NCI-H1417 treated with DMSO at 0.1 percent for 48 hours (cell line): ENCODE results near the gene TMPRSS6.

Experiments used
- DNase-seq: peaks from one replicate; lab custom pipeline; 2025; lab: John Stamatoyannopoulos, UW

The TMPRSS6 gene

DNA sequence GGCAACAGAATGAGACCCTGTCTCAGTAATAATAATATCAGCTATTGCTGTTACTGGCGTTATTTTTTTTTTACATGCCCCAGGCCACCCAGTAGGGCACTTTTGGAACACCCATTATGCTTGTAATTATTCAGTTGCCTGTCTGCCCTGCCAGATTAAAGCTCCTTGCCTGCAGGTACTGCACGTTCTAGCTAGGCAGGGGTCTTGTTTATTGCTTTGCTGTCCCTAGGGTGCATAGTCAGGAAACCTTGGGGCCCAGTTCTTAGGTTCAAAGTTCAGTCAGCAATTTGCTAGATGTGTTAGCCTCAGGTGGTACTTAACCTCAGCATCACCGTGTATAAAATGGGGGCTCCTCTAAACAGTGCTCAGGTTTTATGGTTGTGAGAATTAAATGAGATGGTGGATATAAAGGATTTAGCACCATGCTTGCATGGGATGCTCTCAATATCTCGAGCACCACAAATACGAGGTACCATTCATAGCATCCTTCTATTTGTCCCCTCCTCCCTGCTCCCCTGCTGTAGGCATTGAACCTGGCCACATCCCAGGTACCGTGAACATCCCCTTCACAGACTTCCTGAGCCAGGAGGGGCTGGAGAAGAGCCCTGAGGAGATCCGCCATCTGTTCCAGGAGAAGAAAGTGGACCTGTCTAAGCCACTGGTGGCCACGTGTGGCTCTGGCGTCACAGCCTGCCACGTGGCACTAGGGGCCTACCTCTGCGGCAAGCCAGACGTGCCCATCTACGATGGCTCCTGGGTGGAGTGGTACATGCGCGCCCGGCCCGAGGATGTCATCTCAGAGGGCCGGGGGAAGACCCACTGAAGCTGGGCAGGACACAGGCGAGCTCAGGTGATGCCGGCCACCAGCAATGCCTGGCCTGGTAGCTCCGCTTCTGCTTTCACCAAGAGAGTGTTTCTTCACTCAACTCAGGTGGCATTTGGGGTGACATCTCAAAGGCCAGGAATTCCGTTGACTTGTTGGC lies 80.5 kb downstream of the TMPRSS6 start:
- DNase-seq, result no peak

- DNase-seq, result no peak
Measured at GRCh38 chr22:37027556-37027955, 82.0 kb downstream of the TMPRSS6 start.

DNA sequence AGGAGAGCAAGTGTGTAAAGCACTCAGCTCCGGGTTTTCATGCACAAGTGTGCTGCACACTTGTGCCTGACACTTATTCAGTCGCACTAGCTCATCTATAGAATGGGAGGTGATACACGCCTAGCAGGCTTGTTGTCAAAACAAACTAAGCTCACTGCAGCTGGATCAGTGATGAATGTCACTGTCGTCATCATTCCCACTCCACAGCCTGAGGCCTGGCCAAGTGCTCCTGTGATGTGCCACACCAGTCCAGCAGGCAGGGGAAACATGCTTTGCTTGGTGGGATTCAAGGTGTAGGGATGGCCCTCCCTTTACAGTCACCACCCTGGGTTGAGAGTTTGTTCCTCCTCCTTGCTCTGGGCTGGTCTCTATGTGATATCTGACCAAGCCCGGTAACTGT lies 83.2 kb downstream of the TMPRSS6 start:
- no peak for DNase-seq

DNA sequence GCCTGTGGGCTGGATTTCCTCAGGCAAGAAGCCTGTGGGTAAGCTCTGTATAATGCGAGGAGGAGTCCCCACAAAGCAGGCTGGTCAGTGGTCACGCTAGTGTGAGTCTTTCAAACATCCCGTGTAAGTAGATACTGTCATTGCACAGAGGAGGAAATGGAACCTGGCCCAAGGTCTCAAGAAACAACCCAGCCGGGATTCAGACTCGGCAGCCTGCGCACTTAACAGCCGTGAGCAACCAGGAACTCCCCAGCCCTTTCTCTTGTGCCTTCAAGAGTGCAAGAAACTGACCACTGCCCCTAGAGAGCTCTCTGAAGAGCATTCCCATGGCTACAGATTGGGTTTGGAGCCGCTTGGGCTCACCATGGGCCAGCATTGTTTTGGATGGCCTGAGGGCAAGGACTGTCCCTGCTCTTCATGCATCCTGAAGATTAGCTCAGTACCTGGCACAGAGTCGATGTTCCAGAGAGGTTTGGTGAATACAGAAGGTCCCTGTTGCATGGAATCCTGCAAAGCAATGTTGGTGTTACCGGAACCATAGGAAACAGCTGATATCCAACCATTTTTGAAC lies 83.9 kb downstream of the TMPRSS6 start:
- DNase-seq, result no peak

- DNase-seq, result no peak
Measured at GRCh38 chr22:37024339-37025157, 85.0 kb downstream of the TMPRSS6 start.

- no peak for DNase-seq
Measured at GRCh38 chr22:37023743-37024338, 85.7 kb downstream of the TMPRSS6 start.

DNA sequence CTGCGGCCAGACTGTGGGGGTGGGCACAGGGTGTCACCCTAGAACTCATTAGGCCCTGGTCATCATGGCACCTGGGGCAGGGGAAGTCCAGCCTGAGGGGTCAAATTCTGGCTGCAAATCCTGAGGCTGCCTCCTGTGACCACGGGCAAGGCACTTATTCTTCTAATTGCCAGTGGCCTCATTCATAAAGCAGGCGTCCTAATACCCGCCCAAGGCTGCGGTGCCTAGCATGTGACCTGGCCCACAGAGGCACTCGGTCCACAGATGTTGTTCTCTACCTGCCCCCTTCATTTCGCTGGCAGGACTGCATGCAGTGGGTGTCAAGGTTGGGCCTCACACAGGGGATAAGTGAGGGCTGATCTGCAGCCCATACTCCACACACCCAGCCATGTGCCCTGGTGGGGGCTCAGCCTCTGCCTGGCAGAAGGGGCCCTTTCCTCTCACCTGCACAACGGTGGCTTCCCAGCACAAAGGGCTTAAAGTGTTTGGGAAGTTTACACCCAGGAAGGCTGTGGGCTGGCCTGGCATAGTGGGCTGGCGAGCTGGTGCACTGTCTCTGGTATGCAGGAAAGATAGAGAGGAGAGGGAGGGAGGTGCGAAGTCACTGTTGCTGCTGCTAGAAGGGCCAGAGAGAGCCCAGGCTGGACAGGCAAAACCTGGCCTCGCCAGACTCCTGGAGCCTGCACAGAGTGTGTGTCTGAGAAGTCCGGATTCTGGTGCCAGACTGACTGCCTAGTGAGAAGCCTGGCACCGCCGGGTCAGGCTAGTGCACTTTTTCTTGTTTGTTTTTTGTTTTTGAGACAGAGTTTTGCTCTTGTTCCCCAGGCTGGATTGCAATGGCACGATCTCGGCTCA lies 86.8 kb downstream of the TMPRSS6 start:
- no peak for DNase-seq

DNA sequence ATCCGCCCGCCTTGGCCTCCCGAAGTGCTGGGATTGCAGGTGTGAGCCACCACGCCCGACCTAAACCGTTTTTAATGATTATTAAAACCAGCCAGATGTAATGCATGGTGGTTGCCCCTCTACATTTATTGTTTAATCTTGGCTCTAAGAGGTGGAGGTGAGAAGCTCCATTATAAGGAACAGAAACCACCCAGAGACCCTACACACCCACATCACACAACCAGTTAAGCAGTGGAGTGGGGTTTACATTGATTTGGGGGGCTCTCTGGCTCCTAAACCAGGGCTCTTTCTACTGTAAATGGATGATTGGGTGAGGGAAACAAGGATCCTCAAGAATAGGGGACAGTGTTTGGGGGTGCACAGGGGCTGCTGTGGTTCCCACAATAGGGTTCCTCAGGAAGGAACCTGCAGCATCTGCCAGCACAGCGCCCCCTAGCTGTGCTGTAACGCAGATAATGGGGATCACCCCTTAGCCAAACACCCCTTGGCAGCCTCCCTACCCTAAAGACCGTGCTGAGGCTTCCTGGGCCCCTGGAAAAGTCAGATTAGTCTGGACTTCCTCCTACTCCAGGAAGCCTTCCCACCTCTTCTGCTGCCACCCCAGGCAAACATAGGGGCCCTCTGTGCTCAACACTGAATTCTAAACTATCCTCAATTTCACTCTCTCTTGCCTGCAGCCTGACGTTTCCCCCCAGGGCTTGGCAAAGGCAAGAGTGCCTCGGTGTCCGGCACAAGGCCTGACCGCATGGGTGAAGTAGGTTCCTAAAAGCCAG lies 87.6 kb downstream of the TMPRSS6 start:
- no peak for DNase-seq

- DNase-seq, result no peak
Measured at GRCh38 chr22:37021041-37021440, 88.5 kb downstream of the TMPRSS6 start.

- no peak for DNase-seq
Measured at GRCh38 chr22:37020192-37020479, 89.4 kb downstream of the TMPRSS6 start.

DNA sequence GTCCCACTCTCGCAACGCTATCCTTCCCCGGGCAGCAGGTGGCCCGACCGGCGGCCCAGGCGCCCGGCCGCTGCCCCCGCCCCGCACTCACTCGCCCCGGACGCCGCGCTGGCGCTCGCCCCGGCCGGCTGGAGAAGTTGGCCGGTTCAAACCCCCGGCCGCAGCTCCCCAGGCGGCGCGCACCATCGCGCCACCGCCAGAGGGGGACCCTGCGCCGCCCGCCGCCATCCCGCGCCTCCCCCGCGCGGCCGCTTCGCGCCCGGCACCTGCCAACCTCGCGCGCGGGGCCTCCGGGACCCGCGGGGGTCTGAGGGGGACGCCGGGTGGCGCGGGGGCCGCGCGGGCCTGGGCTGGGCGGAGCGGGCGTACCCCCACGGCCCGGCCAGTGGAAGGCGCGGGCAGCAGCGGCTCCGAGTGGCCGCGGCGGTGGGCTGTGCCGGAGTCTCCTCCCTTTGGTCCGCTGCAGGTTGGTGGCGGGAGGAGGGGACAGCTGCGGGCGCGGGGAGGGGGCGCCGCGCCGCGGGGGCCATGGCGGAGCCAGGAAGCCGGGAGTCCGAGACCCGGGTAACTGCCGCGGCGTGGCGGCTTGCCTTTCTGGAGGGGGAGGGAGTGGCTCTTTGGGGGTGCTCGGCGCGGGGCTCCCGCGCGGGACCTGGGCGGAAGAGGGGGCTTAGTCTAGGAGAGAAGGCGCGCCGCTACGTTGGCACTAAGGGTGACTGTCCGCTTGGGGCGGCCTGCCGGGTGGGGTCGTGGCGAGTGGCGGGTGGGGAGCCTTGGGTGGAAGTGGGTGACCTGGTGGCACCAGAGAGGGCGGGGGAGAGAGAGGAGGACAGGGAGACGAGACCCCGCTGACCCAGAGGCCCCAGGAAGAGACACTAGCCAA lies 90.0 kb downstream of the TMPRSS6 start, which contains the start of the genes MPST and TST:
Gene MPST (plus strand): TSS at position 434 of the 883 bp plus-strand sequence. CDS start 95 bp downstream, at position 529.
Gene TST (minus strand): TSS at position 139 of the 883 bp plus-strand sequence. CDS start 715 bp downstream, outside the sequence.
- DNase-seq, result no peak

- DNase-seq, result no peak
Measured at GRCh38 chr22:37018815-37019308, 90.7 kb downstream of the TMPRSS6 start.

GRCh38 chr22:37018086-37018814 lies 91.3 kb downstream of the TMPRSS6 start:
- DNase-seq, result no peak

DNA sequence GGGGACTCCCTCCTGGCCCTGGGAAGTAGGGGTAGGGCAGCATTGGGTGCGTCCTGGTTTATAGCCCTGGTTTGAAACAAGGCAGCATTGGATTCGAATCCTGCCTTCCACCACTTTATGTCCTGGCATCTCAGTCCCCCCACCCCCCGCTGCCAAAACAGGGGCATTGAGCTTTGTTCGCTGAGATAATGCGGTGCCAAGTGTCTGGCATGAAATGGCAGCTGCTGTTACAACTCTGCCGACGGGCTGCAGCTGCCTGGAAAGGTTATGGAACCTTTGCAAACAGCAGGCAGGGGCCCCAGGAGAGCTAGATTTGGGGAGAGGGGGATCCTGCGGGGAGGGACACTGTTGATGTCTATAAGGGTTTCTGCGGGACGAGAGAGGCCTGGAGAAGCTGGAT lies 92.2 kb downstream of the TMPRSS6 start:
- no peak for DNase-seq

GRCh38 chr22:37016134-37016910 lies 93.2 kb downstream of the TMPRSS6 start:
- DNase-seq, result no peak

DNA sequence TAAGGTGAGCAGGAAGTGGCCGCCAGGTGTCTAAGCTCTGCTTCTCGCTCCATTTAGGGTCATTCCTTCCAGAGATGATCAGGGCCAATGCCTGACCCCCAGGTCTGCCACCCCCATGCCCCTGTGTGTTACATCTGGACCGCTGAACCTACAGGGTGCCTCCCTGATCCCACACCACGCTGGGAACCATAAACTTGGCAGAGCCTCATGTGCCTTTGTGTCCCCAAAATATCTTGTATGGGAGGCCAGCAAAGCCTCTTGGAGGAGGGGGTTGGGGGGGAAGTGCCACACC lies 94.0 kb downstream of the TMPRSS6 start:
- DNase-seq, result no peak
